Islet precursor cell (in vitro differentiated cells): Measurements from ENCODE around the gene LAIR1.

Experiments
- DNase-seq: peaks from one replicate; pipeline ENCODE4 v3.0.0-alpha.2; 2018

The LAIR1 gene

GRCh38 chr19:54312436-54313377 is 52.0 kb downstream of the LAIR1 start, which contains the start of gene LILRA5:
TSS of gene LILRA5 (minus strand) at chr19:54313166. CDS start at chr19:54313019, 147 bp downstream.
- DNase-seq: no peak

- no peak for DNase-seq
Observed at GRCh38 chr19:54312011-54312410, 52.7 kb downstream of the LAIR1 start.

GRCh38 chr19:54311486-54311885 is 53.2 kb downstream of the LAIR1 start:
- DNase-seq: no peak

- DNase-seq: no peak
Observed at GRCh38 chr19:54310543-54310942, 54.2 kb downstream of the LAIR1 start.

- DNase-seq: no peak
Observed at GRCh38 chr19:54309811-54310210, 54.9 kb downstream of the LAIR1 start.

GRCh38 chr19:54307389-54308020 is 57.2 kb downstream of the LAIR1 start:
- DNase-seq: no peak

GRCh38 chr19:54305141-54305540 is 59.6 kb downstream of the LAIR1 start:
- DNase-seq: no peak

GRCh38 chr19:54302257-54302656 is 62.5 kb downstream of the LAIR1 start:
- no peak for DNase-seq
